ENCODE results near the gene CELSR2. TPM values are rescaled to one million over a fixed set of nuclear protein-coding genes. Genes with fewer than 3 reads are reported as not detected.

CELSR2 gene
- total RNA-seq, 2 donors from 2014 or later: 4.2 to 6.1 TPM

DNA sequence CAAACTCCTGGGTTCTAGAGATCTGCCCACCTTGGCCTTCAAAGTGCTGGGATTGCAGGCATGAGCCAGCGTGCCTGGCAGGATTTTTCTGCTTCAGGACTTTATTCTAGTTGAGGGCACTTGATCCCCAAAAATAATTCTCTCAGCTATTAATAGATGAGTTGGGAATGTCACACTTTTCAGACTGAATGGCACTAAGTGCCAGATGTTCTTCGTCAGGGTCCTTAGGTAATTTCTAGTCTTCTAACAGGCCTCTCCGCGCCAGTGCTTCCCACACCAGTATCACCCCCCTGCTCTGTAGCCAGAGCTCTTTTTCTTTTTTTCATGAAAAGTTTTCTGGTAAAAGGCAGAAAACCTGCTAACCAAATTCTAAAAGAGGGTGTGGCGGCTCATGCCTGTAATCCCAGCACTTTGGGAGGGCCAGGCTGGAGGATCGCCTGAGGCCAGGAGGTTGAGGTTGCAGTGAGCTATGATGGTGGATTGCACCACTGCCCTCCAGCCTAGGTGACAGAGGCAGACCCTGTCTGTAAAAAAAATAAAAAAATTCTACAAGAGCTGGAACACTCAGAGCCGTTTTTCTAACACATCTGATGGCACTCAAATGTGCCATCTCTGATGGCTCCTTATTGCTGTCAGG lies 41.8 kb upstream of the CELSR2 start:
- H3K27me3 ChIP-seq: no peaks in the 10 kb centered on the region
- no peak overlapping the region for H3K9ac ChIP-seq (ENCODE audit: low read depth in 2 of 2, low read length in 2 of 2)
- H3K9me3 ChIP-seq: no peaks in the 10 kb centered on the region
- H3K4me3 ChIP-seq: no peak overlapping the region
- intact Hi-C loops (cut with DNase I): no loop called here
- H3K27ac ChIP-seq: no peak overlapping the region
- TF ChIP-seq, protein P1, sequence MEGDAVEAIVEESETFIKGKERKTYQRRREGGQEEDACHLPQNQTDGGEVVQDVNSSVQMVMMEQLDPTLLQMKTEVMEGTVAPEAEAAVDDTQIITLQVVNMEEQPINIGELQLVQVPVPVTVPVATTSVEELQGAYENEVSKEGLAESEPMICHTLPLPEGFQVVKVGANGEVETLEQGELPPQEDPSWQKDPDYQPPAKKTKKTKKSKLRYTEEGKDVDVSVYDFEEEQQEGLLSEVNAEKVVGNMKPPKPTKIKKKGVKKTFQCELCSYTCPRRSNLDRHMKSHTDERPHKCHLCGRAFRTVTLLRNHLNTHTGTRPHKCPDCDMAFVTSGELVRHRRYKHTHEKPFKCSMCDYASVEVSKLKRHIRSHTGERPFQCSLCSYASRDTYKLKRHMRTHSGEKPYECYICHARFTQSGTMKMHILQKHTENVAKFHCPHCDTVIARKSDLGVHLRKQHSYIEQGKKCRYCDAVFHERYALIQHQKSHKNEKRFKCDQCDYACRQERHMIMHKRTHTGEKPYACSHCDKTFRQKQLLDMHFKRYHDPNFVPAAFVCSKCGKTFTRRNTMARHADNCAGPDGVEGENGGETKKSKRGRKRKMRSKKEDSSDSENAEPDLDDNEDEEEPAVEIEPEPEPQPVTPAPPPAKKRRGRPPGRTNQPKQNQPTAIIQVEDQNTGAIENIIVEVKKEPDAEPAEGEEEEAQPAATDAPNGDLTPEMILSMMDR (IDR thresholded peaks at IDR 0.05): no peak
- H3K36me3 ChIP-seq: no peaks in the 10 kb centered on the region
- no peaks in the 10 kb centered on the region for H3K4me1 ChIP-seq
- no peak for DNase-seq

DNA sequence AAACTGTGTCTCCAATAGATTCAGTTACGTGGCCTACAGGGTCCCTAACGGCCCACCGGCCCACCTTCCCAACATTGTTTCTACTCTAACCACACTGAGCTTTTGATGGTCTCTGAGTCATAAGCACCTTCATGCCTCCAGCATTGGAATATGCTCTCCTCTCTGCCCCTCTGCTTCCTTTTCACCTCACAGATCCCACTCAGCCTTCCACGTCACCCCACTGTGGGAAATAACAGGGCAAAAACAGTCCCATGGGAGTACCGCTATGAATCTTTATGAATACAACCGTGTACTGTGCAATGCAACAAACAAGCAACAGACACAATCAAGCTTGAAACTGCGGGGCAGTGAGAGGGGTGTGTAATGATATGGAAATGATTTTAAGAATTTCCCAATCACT lies 40.9 kb upstream of the CELSR2 start:
- H3K9ac ChIP-seq (ENCODE audit: low read depth in 2 of 2, low read length in 2 of 2): no peak overlapping the region
- H3K4me1 ChIP-seq: no peaks in the 10 kb centered on the region
- no peaks in the 10 kb centered on the region for H3K9me3 ChIP-seq
- no peaks in the 10 kb centered on the region for H3K36me3 ChIP-seq
- no peak for DNase-seq
- intact Hi-C loops (cut with DNase I): no loop called here
- no peak overlapping the region for H3K27ac ChIP-seq
- no peak overlapping the region for H3K4me3 ChIP-seq
- TF ChIP-seq, protein P1 (IDR thresholded peaks at IDR 0.05): no peak
- H3K27me3 ChIP-seq: no peaks in the 10 kb centered on the region

DNA sequence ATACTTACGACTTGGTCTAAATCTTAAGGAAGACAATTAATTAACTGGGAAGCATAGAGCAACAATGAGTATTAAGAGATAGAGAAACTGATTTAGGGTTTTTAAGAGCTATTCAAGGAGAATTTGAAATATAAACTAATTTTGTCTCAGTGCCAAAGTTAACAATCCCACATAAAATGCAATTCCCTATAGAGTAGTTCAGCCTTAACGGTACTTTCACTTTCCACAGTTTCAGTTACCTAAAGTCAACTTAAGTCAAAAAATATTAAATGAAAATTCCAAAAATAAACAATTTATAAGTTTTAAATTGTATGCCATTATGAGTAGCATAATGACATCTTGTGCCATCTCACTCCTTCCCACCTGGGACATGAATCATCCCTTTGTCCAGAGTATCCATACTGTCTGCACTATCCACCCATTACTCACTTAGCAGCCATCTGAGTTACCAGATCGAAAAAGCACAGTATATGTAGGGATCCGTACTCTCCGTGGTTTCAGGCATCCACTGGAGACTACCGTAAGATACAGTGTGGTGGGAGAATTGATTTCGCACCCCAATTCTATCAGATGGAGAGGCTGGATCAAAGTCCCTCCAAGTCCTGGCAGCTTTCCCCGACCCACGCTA lies 40.4 kb upstream of the CELSR2 start:
- Histone ChIP-seq H3K9me3 (no peaks in the 10 kb centered on the region), H3K27ac (no peak overlapping the region), H3K4me1 (no peaks in the 10 kb centered on the region), H3K36me3 (no peaks in the 10 kb centered on the region), H3K9ac (ENCODE audit: low read depth in 2 of 2, low read length in 2 of 2) (peak overlapping the region in 1 of 2 donors; percentile 54), H3K27me3 (no peaks in the 10 kb centered on the region), H3K4me3 (peak overlapping the region; percentile 22)
- intact Hi-C loops (cut with DNase I): no loop called here
- no peak for DNase-seq
- TF ChIP-seq, protein P1 (IDR thresholded peaks at IDR 0.05): no peak

DNA sequence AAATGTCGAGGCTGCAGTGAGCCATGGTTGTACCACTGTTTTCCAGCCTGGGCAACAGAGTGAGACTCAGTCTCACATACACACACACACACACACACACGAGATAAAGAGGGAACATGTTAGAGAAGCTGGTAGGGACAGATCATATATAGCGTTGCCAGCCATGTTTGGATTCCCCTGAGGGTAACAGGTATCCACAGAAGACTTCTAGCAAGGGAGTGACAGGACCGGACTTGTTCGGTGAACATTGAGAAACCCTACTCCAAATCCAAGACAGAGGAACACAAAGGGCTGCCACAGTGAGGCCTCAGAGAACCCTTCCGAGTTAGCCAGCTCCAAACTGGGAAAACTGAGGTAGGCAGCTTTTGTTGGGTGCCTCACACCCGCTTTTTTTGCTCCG lies 39.3 kb upstream of the CELSR2 start:
- Histone ChIP-seq H3K9me3 (no peaks in the 10 kb centered on the region), H3K27ac (no peak overlapping the region), H3K9ac (ENCODE audit: low read depth in 2 of 2, low read length in 2 of 2) (no peak overlapping the region), H3K4me3 (no peak overlapping the region), H3K4me1 (no peaks in the 10 kb centered on the region), H3K36me3 (no peaks in the 10 kb centered on the region), H3K27me3 (no peaks in the 10 kb centered on the region)
- intact Hi-C loops (cut with DNase I): no loop called here
- peak; percentile 16 for DNase-seq
- TF ChIP-seq, protein P1 (IDR thresholded peaks at IDR 0.05): no peak

DNA sequence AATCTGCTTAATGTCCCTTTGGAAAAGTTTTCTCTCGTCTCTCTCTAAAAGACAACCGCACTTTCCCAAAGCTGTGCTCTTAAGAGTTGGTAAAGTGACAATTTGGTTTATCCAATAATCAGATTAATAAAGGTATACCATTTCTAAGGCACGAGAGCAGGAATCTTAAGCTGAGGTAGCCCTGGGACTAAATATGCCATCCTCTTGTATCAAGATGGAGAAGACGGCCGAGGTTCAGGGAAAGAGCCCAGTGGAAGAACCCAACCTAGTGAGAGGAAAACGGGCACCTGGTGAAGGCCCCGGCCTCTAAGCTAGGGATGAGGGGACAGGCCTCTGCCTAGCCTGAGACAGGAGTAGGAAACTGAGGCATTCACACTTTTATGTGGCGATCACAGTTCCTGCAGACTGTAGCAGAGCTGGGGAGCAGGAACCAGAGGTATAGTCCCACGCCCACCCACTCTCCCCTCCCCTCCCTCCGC lies 36.0 kb upstream of the CELSR2 start:
- H3K27me3 ChIP-seq: no peaks in the 10 kb centered on the region
- TF ChIP-seq, protein P1 (IDR thresholded peaks at IDR 0.05): no peak
- H3K27ac ChIP-seq: peak overlapping the region; percentile 84
- no peak for DNase-seq
- H3K9me3 ChIP-seq: no peaks in the 10 kb centered on the region
- H3K9ac ChIP-seq (ENCODE audit: low read depth in 2 of 2, low read length in 2 of 2): peak overlapping the region; percentile 75 to 91
- H3K4me1 ChIP-seq: no peaks in the 10 kb centered on the region
- H3K36me3 ChIP-seq: no peaks in the 10 kb centered on the region
- H3K4me3 ChIP-seq: peak overlapping the region; percentile 67
- intact Hi-C loops (cut with DNase I): no loop called here

Data from colonic mucosa (tissue), 4 donors.